Nucleus accumbens (tissue), 56 donors: ENCODE data around the gene IREB2.
"Not testable (repeated sequence)": the region's sequence is repeated elsewhere in the genome, so short reads cannot be mapped to it uniquely, and the experiment has no call there.

Experiments
- DNase-seq, 56 donors: peaks; one replicate each; lab custom pipeline; 2025; lab: John Stamatoyannopoulos, UW

Gene IREB2

GRCh38 chr15:78432664-78433063, 5.4 kb upstream of the IREB2 start:
- no peak for DNase-seq

- no peak for DNase-seq
These were observed 3.9 kb upstream of the IREB2 start for GRCh38 chr15:78434134-78434533.

GRCh38 chr15:78434711-78435110, 3.3 kb upstream of the IREB2 start:
- DNase-seq: not testable (repeated sequence)

DNA sequence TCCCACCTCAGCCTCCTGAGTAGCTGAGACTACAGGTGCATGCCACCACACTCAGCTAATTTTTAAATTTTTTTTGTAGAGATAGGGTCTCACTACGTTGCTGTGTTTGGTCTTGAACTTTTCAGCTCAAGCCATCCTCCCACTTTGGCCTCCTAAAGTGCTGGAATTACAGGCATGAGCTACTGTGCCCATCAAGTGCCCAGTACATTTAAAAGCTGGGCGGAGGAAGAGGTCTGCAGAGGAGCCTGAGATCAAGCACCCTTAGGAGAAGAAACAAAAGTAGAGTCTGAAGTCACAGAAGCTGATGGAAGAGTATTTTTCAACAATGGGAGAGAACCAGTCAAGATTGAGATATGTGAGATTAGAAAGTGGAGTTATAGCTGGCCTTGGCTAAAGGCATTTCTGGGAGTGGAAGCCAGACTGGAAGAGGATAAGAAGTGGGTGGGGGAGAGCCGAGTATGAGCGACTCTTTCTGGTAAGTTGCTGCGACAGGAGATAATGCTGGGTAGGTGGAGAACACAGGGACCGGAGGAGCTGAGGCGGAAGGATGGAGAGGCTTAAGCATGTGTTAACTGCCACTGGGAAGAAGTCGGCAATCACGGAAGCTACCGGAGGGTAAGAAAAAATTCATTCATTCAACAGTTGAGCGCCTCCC, 782 bp upstream of the IREB2 start:
- DNase-seq: peak in 2 of 56 donors; percentile 45 to 80

- peak in 11 of 56 donors; percentile 8 to 67 (median 54) for DNase-seq
These were observed 736 bp downstream of the IREB2 start for GRCh38 chr15:78438619-78439285.

- no peak for DNase-seq
These were observed 2.7 kb downstream of the IREB2 start for GRCh38 chr15:78440375-78441373.

- no peak for DNase-seq
These were observed 6.2 kb downstream of the IREB2 start for GRCh38 chr15:78444255-78444654.

- DNase-seq: no peak
These were observed 7.9 kb downstream of the IREB2 start for GRCh38 chr15:78445875-78446274.

GRCh38 chr15:78446551-78446950, 8.5 kb downstream of the IREB2 start:
- no peak for DNase-seq

GRCh38 chr15:78448441-78449219, 10.6 kb downstream of the IREB2 start:
- no peak for DNase-seq

- DNase-seq: no peak
These were observed 11.4 kb downstream of the IREB2 start for GRCh38 chr15:78449220-78449999.

DNA sequence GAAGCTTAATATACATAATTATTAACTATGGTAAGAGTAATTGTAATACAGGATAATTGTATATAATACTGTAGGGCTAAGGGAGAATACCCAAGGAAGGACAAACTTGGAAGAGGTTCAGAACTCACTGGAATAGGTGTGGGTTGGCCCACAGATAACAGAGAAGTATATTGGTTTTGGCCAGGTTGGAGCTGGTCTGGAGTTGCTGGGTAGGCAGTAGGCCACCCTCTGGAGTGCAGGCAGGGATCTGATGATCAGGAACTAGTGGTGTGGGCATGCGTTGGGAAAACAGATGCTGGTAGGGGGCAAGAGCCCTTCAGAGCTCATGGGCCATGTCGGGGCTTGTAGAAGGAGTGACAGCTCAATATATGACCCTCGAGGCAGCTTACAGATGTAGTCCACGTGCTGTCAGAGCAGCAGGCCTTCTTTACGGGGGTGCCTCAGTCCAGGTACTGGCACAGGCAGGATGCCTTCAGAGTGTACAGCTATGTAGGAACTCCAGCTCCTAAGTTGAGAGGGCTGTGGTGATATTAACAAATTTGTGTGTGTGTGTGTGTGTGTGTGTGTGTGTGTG, 12.4 kb downstream of the IREB2 start:
- DNase-seq: no peak

- DNase-seq: no peak
These were observed 14.5 kb downstream of the IREB2 start for GRCh38 chr15:78452485-78452884.

GRCh38 chr15:78453447-78453846, 15.4 kb downstream of the IREB2 start:
- DNase-seq: no peak

GRCh38 chr15:78454992-78455391, 17.0 kb downstream of the IREB2 start:
- DNase-seq: no peak

DNA sequence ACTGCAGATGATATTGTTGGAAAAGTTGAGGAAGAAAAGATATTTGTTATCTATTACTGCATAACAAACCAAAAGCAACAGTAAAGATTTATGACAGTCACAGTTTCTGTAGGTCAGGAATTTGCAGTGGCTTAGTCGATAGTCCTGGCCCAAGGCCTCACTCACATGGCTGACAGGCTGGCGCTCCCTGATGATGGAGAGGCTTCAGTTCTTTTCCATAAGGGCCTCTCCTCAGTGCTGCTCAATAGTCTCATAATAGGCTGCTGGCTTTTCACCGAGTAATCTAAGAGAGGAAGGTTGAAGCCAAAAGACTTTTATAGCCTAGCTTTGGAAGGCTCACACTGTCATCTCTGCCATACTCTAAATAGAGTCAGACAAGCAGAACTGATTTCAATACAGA, 17.7 kb downstream of the IREB2 start:
- no peak for DNase-seq

DNA sequence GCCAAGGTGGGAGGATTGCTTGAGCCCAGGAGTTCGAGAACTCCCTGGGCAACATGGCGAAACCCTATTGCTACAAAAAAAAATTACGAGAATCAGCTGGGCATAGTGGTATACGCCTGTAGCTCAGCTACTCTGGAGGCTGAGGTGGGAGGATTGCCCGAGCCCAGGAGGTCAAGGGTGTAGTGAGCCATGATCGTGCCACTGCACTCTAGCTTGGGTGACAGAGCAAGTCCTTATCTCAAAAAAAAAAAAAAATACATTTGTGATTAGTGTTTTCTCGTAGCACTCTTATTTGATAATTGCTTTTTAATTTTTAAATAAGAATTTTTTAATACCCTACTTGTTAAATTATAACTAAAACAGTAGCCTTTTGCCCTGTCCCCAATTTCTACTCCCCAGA, 18.4 kb downstream of the IREB2 start:
- DNase-seq: no peak

- DNase-seq: no peak
These were observed 19.1 kb downstream of the IREB2 start for GRCh38 chr15:78457101-78457500.

- no peak for DNase-seq
These were observed 22.7 kb downstream of the IREB2 start for GRCh38 chr15:78460737-78461136.
